GM10266 (cell line): ENCODE data around the gene ARHGEF3.

Source experiments
- DNase-seq: peaks from one replicate; pipeline ENCODE4 v3.0.0; 2012; ENCODE audit errors: extremely low spot score
- CTCF ChIP-seq: IDR thresholded peaks from 2 replicates; pipeline ENCODE4 v1.5.1; 2012; ENCODE audit warnings: mild to moderate bottlenecking, low read depth; ENCODE audit not compliant: control insufficient read depth, insufficient read depth; ENCODE audit errors: missing control alignments

Gene ARHGEF3

GRCh38 chr3:56837196-56837955, 35.6 kb upstream of the ARHGEF3 start:
- TF ChIP-seq CTCF = no peak
- no peak for DNase-seq

- no peak for DNase-seq
- no peak for TF ChIP-seq CTCF
These were observed 34.8 kb upstream of the ARHGEF3 start for GRCh38 chr3:56836276-56837163.

- DNase-seq = no peak
- TF ChIP-seq CTCF = no peak
These were observed 34.0 kb upstream of the ARHGEF3 start for GRCh38 chr3:56835650-56836227.

GRCh38 chr3:56833536-56833935, 31.8 kb upstream of the ARHGEF3 start:
- DNase-seq = no peak
- TF ChIP-seq CTCF = no peak

- no peak for TF ChIP-seq CTCF
- no peak for DNase-seq
These were observed 31.3 kb upstream of the ARHGEF3 start for GRCh38 chr3:56833022-56833421.

GRCh38 chr3:56831572-56831971, 29.8 kb upstream of the ARHGEF3 start:
- DNase-seq = no peak
- no peak for TF ChIP-seq CTCF

- no peak for TF ChIP-seq CTCF
- no peak for DNase-seq
These were observed 29.1 kb upstream of the ARHGEF3 start for GRCh38 chr3:56830884-56831283.
